HepG2 (cell line): ENCODE measurements around the gene POGK. TPM values are rescaled to one million over a fixed set of nuclear protein-coding genes. Genes with fewer than 3 reads are reported as not detected.

Source experiments
- HMG20A ChIP-seq: IDR thresholded peaks from 2 replicates; pipeline ENCODE4 v1.6.1; 2016; ENCODE audit warnings: borderline replicate concordance
- HNF4A ChIP-seq: sonication (generic); formaldehyde crosslinking; IDR thresholded peaks from 2 replicates; pipeline ENCODE4 v1.4.0; 2020; ENCODE audit warnings: missing genetic modification reagents
- HNRNPLL ChIP-seq: fragments of 200-400 bp; formaldehyde crosslinking; IDR thresholded peaks from 2 replicates; pipeline ENCODE4 v1.6.1; 2017; ENCODE audit warnings: mild to moderate bottlenecking, low read depth, low read length; ENCODE audit not compliant: poor library complexity, severe bottlenecking
- MYNN ChIP-seq: sonication (generic); formaldehyde crosslinking; IDR thresholded peaks from 2 replicates; pipeline ENCODE4 v1.4.0; 2020; ENCODE audit warnings: mild to moderate bottlenecking, low read depth, missing genetic modification reagents
- PITX1 ChIP-seq: sonication (generic); formaldehyde crosslinking; IDR thresholded peaks from 2 replicates; pipeline ENCODE4 v1.5.1; 2020; ENCODE audit warnings: mild to moderate bottlenecking, missing genetic modification reagents
- RAD51 ChIP-seq: fragments of 450-650 bp; IDR thresholded peaks from 2 replicates; pipeline ENCODE4 v1.6.1; 2016; ENCODE audit warnings: borderline replicate concordance
- SRF ChIP-seq: IDR thresholded peaks from 2 replicates; pipeline ENCODE4 v1.6.1; 2011; ENCODE audit warnings: mild to moderate bottlenecking, low read depth, low read length, moderate library complexity
- TBP ChIP-seq: sonication (generic); formaldehyde crosslinking; IDR thresholded peaks from 2 replicates; pipeline ENCODE4 v1.5.0; 2020; ENCODE audit warnings: missing genetic modification reagents
- ZBTB40 ChIP-seq, 2 experiments: fragments of 450-650 bp in 1 of 2; sonication (generic) in 1 of 2; formaldehyde crosslinking in 1 of 2; IDR thresholded peaks; 2 replicates each; pipeline versions ENCODE4 v1.6.1 to v1.8.0; 2016 to 2022; ENCODE audit warnings: antibody characterized with exemption in 1 of 2, mild to moderate bottlenecking in 1 of 2, missing genetic modification reagents in 1 of 2
- ZNF333 ChIP-seq: sonication (generic); formaldehyde crosslinking; IDR thresholded peaks from 2 replicates; pipeline ENCODE4 v1.4.0; 2020; ENCODE audit warnings: mild to moderate bottlenecking, missing genetic modification reagents, borderline replicate concordance
- ZNF674 ChIP-seq: sonication (generic); formaldehyde crosslinking; IDR thresholded peaks from 2 replicates; pipeline ENCODE4 v1.5.0; 2020; ENCODE audit warnings: low read depth, mild to moderate bottlenecking, missing genetic modification reagents
- ZNF709 ChIP-seq: sonication (generic); formaldehyde crosslinking; IDR thresholded peaks from 2 replicates; pipeline ENCODE4 v1.5.0; 2020; ENCODE audit warnings: mild to moderate bottlenecking, missing genetic modification reagents
- ZSCAN30 ChIP-seq: sonication (generic); formaldehyde crosslinking; IDR thresholded peaks from 2 replicates; pipeline ENCODE4 v1.5.0; 2020; ENCODE audit warnings: mild to moderate bottlenecking, missing genetic modification reagents
- polyA plus RNA-seq, 8 experiments: library from polyadenylated mRNA; depleted of rRNA in 3 of 8; stranded (reverse) in 7 of 8; unstranded in 1 of 8; fragments of >200 nt; fragmentation: Illumina TruSeq in 4 of 8; extraction: Trizol in 4 of 8; gene quantifications; 2 replicates each; pipeline versions ENCODE4 v1.2.1 to v1.2.3, GENCODE V29; 2011 to 2016; ENCODE audit warnings: low read depth in 4 of 8, missing spikeins in 1 of 8, mixed read lengths in 1 of 8; ENCODE audit not compliant: insufficient read depth in 1 of 8
- total RNA-seq, 5 experiments: library from RNA; depleted of rRNA; stranded (reverse); fragments of >200 nt; fragmentation: Illumina TruSeq; extraction: Trizol; gene quantifications; 2 replicates each; pipeline ENCODE4 v1.2.3, GENCODE V29; 2016; ENCODE audit warnings: low read depth in 1 of 5
- TF ChIP-seq, protein P1 (sequence below): sonication (generic); formaldehyde crosslinking; IDR thresholded peaks from 2 replicates; pipeline ENCODE4 v1.5.1; 2020; ENCODE audit warnings: mild to moderate bottlenecking, missing genetic modification reagents
- TF ChIP-seq, protein P2 (sequence below): sonication (generic); formaldehyde crosslinking; IDR thresholded peaks from 2 replicates; pipeline ENCODE4 v1.8.1; 2023; ENCODE audit warnings: mild to moderate bottlenecking, moderate library complexity, missing genetic modification reagents
- TF ChIP-seq, protein P3 (sequence below): sonication (generic); formaldehyde crosslinking; conservative IDR thresholded peaks from 2 replicates; pipeline ENCODE4 v1.5.0; 2020; ENCODE audit warnings: missing genetic modification reagents

POGK gene
- total and polyA plus RNA-seq, 2 of the 13 experiments (the other 11 are each of a cell fraction or from before 2014, with no cell fraction given) = 4.8 to 16.2 TPM

DNA sequence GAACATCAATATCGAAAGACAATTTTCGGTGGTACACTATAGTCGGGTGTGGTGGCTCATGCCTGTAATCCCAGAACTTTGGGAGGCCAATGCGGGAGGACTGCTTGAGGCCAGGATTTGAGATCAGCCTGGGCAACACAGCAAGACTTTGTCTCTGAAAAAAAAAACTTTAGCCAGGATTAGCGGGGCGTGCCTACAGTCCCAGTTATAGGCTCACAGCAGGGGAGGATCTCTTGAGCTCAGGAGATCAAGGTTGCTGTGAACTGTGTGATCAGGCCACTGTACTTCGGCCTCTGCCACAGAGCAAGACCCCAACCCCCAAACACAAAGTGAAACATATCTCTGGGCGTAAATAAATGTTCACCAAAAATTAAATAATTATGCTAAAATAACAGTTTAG, 35.2 kb downstream of the POGK start (continued):
- TF ChIP-seq, protein P1, sequence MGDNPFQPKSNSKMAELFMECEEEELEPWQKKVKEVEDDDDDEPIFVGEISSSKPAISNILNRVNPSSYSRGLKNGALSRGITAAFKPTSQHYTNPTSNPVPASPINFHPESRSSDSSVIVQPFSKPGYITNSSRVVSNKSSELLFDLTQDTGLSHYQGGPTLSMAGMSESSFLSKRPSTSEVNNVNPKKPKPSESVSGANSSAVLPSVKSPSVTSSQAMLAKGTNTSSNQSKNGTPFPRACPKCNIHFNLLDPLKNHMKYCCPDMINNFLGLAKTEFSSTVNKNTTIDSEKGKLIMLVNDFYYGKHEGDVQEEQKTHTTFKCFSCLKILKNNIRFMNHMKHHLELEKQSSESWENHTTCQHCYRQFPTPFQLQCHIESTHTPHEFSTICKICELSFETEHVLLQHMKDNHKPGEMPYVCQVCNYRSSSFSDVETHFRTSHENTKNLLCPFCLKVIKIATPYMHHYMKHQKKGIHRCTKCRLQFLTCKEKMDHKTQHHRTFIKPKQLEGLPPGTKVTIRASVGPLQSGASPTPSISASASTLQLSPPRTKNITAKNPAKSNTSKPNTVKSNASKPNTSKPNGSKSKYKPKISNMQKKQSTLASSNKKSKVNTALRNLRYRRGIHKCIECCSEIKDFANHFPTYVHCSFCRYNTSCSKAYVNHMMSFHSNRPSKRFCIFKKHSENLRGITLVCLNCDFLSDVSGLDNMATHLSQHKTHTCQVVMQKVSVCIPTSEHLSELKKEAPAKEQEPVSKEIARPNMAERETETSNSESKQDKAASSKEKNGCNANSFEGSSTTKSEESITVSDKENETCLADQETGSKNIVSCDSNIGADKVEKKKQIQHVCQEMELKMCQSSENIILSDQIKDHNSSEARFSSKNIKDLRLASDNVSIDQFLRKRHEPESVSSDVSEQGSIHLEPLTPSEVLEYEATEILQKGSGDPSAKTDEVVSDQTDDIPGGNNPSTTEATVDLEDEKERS = 0 out of 2 replicates have a peak, but pooled peaks have one; percentile 50
- TF ChIP-seq MYNN (CRISPR knock-in tag) (no peak), ZNF333 (CRISPR knock-in tag) (no peak), PITX1 (CRISPR knock-in tag) (peak; percentile 96), HNRNPLL (no peak), ZSCAN30 (CRISPR knock-in tag) (no peak), SRF (no peak), TBP (CRISPR knock-in tag) (no peak), HNF4A (peak; percentile 97), ZBTB40 (IDR thresholded peaks at IDR 0.05) (no peak), ZBTB40 (CRISPR knock-in tag; IDR thresholded peaks at IDR 0.05) (peak; percentile 74), RAD51 (no peak), HMG20A (CRISPR knock-in tag) (no peak; the same call in 1 of the 2 replicates), ZNF709 (no peak), ZNF674 (CRISPR knock-in tag) (no peak)
- TF ChIP-seq, protein P2, sequence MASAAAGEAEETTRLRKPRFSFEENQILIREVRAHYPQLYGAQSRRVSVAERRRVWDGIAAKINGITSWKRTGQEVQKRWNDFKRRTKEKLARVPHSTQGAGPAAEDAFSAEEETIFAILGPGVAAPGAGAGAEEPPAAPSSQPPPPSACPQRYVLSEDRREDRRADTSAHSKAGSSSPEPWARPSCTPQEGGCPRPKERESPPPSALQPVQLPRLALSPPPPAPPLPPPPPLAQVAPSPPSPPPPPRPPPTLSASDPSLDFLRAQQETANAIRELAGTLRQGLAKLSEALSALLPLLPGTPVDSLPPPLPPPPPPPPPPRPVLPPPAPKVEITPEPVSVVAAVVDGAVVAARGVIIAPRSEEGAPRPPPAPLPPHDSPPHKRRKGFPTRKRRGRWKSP (CRISPR knock-in tag) = no peak
- TF ChIP-seq, protein P3, sequence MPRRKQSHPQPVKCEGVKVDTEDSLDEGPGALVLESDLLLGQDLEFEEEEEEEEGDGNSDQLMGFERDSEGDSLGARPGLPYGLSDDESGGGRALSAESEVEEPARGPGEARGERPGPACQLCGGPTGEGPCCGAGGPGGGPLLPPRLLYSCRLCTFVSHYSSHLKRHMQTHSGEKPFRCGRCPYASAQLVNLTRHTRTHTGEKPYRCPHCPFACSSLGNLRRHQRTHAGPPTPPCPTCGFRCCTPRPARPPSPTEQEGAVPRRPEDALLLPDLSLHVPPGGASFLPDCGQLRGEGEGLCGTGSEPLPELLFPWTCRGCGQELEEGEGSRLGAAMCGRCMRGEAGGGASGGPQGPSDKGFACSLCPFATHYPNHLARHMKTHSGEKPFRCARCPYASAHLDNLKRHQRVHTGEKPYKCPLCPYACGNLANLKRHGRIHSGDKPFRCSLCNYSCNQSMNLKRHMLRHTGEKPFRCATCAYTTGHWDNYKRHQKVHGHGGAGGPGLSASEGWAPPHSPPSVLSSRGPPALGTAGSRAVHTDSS = no peak
